SK-N-SH (cell line): Measurements from ENCODE around the gene C17orf67. TPM values are rescaled to one million over a fixed set of nuclear protein-coding genes. Genes with fewer than 3 reads are reported as not detected.
A peak's percentile ranks its signal among the peaks of the same experiment; 100 is the strongest.

Experiments
- CTCF ChIA-PET: fragments of 300-600, 350-600 bp; formaldehyde crosslinking; extraction: SDS; loops from one replicate; lab custom pipeline; 2021; lab: Yijun Ruan, JAX
- POLR2A ChIA-PET: fragments of 350-600 bp; sonication (Branson Sonifier 250); formaldehyde crosslinking; extraction: SDS; loops from one replicate; lab custom pipeline; 2020; ENCODE audit warnings: antibody characterized with exemption, inconsistent platforms; lab: Yijun Ruan, JAX
- DNase-seq: peaks from one replicate; pipeline ENCODE4 v3.0.0; 2012
- H2AFZ ChIP-seq: fragments of 200-600 bp; sonication (generic); 2 replicates; pipeline ENCODE4 v1.8.1; 2016; ENCODE audit warnings: antibody characterized with exemption, mild to moderate bottlenecking, low read depth
- H3F3A ChIP-seq: fragments of 200-600 bp; sonication (generic); replicated peaks from 2 replicates; pipeline ENCODE3; 2016; ENCODE audit warnings: antibody characterized with exemption, mild to moderate bottlenecking; ENCODE audit not compliant: insufficient read depth
- H3K27ac ChIP-seq, 2 experiments: fragments of 200-500 bp in 1 of 2; fragments of 200-600 bp in 1 of 2; sonication (Bioruptor generic) in 1 of 2; sonication (generic), shearing (Covaris generic) in 1 of 2; 2 replicates each; pipeline versions ENCODE4 v1.5.1 to v1.6.1; 2014 to 2016; ENCODE audit warnings: low read depth in 2 of 2, inconsistent platforms in 1 of 2, low read length in 1 of 2, mild to moderate bottlenecking in 1 of 2, mixed read lengths in 1 of 2
- H3K27me3 ChIP-seq: fragments of 200-600 bp; sonication (generic), shearing (Covaris generic); 2 replicates; pipeline ENCODE4 v1.6.1; 2016; ENCODE audit warnings: mixed run types; ENCODE audit not compliant: insufficient read depth
- H3K36me3 ChIP-seq, 2 experiments: fragments of 200-500 bp in 1 of 2; fragments of 200-600 bp in 1 of 2; sonication (Bioruptor generic) in 1 of 2; sonication (generic) in 1 of 2; replicated peaks in 1 of 2; 2 replicates each; pipeline versions ENCODE3 to v1.5.1; 2014 to 2016; ENCODE audit warnings: low read length in 1 of 2, mild to moderate bottlenecking in 1 of 2; ENCODE audit not compliant: insufficient read depth in 2 of 2, control insufficient read depth in 1 of 2
- H3K4me1 ChIP-seq, 2 experiments: fragments of 200-500 bp in 1 of 2; fragments of 200-600 bp in 1 of 2; sonication (Bioruptor generic) in 1 of 2; sonication (generic), shearing (Covaris generic) in 1 of 2; 2 replicates each; pipeline versions ENCODE4 v1.5.1 to v1.6.1; 2014 to 2016; ENCODE audit warnings: low read depth in 1 of 2, low read length in 1 of 2, mixed run types in 1 of 2; ENCODE audit not compliant: insufficient read depth in 2 of 2, control insufficient read depth in 1 of 2
- H3K4me2 ChIP-seq: fragments of 200-600 bp; sonication (generic), shearing (Covaris generic); 2 replicates; pipeline ENCODE4 v1.6.1; 2017; ENCODE audit warnings: mixed run types
- H3K4me3 ChIP-seq, 2 experiments: fragments of 200-500 bp in 1 of 2; fragments of 200-600 bp in 1 of 2; sonication (Bioruptor generic) in 1 of 2; sonication (generic), shearing (Covaris generic) in 1 of 2; 2 replicates each; pipeline versions ENCODE4 v1.5.1 to v1.8.1; 2014 to 2016; ENCODE audit warnings: low read depth in 2 of 2, inconsistent platforms in 1 of 2, low read length in 1 of 2, mild to moderate bottlenecking in 1 of 2, mixed read lengths in 1 of 2, moderate library complexity in 1 of 2
- H3K79me2 ChIP-seq: fragments of 200-600 bp; sonication (generic); 2 replicates; pipeline ENCODE4 v1.8.1; 2017; ENCODE audit warnings: mild to moderate bottlenecking; ENCODE audit not compliant: insufficient read depth
- H3K9ac ChIP-seq: fragments of 200-600 bp; sonication (generic); 2 replicates; pipeline ENCODE4 v1.6.1; 2017; ENCODE audit warnings: mixed run types
- H3K9me2 ChIP-seq: fragments of 200-600 bp; sonication (generic); 2 replicates; pipeline ENCODE4 v1.6.1; 2017; ENCODE audit warnings: mixed run types
- H3K9me3 ChIP-seq: fragments of 200-600 bp; sonication (generic); 2 replicates; pipeline ENCODE4 v1.6.1; 2017; ENCODE audit warnings: mixed run types, mild to moderate bottlenecking, moderate library complexity
- H4K20me1 ChIP-seq: fragments of 200-600 bp; sonication (generic); 2 replicates; pipeline ENCODE4 v1.6.1; 2017; ENCODE audit warnings: mild to moderate bottlenecking, mixed run types; ENCODE audit not compliant: insufficient read depth
- CHD2 ChIP-seq: fragments of 150-350 bp; IDR thresholded peaks from 2 replicates; pipeline ENCODE4 v1.6.1; 2018; ENCODE audit warnings: low read length; ENCODE audit not compliant: partially characterized antibody
- ELF1 ChIP-seq: IDR thresholded peaks from 2 replicates; pipeline ENCODE4 v1.4.0; 2012
- FOSL2 ChIP-seq: IDR thresholded peaks from 2 replicates; pipeline ENCODE4 v1.4.0; 2012; ENCODE audit warnings: low read depth, mild to moderate bottlenecking, moderate library complexity, borderline replicate concordance
- FOXM1 ChIP-seq: IDR thresholded peaks from 2 replicates; pipeline ENCODE4 v1.4.0; 2012; ENCODE audit warnings: low read depth, mild to moderate bottlenecking
- GABPA ChIP-seq: IDR thresholded peaks from 2 replicates; pipeline ENCODE4 v1.4.0; 2012; ENCODE audit warnings: low read depth, mild to moderate bottlenecking
- MEF2A ChIP-seq: IDR thresholded peaks from 2 replicates; pipeline ENCODE4 v1.4.0; 2012; ENCODE audit warnings: low read depth, borderline replicate concordance
- NFIC ChIP-seq: IDR thresholded peaks from 2 replicates; pipeline ENCODE4 v1.4.0; 2012; ENCODE audit warnings: borderline replicate concordance
- NRF1 ChIP-seq: IDR thresholded peaks from 2 replicates; pipeline ENCODE4 v1.6.1; 2012; ENCODE audit warnings: low read depth, mild to moderate bottlenecking, low read length
- PBX3 ChIP-seq: IDR thresholded peaks from 2 replicates; pipeline ENCODE4; 2012
- RCOR1 ChIP-seq: fragments of 150-350 bp; IDR thresholded peaks from 2 replicates; pipeline ENCODE4 v1.6.1; 2017; ENCODE audit warnings: antibody characterized with exemption, low read length
- RXRA ChIP-seq: IDR thresholded peaks from 2 replicates; pipeline ENCODE4 v1.4.0; 2012; ENCODE audit warnings: low read depth, mild to moderate bottlenecking, borderline replicate concordance
- SMC3 ChIP-seq: IDR thresholded peaks from 2 replicates; pipeline ENCODE4 v1.6.1; 2012; ENCODE audit warnings: low read depth, low read length, improper control_type of control experiment
- TAF1 ChIP-seq: IDR thresholded peaks from 2 replicates; pipeline ENCODE4 v1.6.1; 2012; ENCODE audit warnings: low read depth, mild to moderate bottlenecking, low read length, moderate library complexity, borderline replicate concordance
- TCF12 ChIP-seq: IDR thresholded peaks from 2 replicates; pipeline ENCODE4 v1.4.0; 2012
- USF1 ChIP-seq: IDR thresholded peaks from 2 replicates; pipeline ENCODE4 v1.4.0; 2012; ENCODE audit warnings: low read depth, borderline replicate concordance
- YY1 ChIP-seq: IDR thresholded peaks from 2 replicates; pipeline ENCODE4 v1.4.0; 2012; ENCODE audit warnings: low read depth, mild to moderate bottlenecking
- WGBS: methylation state at CpG from one replicate; pipeline ENCODE4 v1.1.6; 2017; ENCODE audit warnings: low lambda C conversion rate; 5-methylcytosine and 5-hydroxymethylcytosine counted together
- polyA plus RNA-seq, 3 experiments: library from polyadenylated mRNA; depleted of rRNA; stranded (reverse); fragments of >200 nt; gene quantifications; 2 replicates each; pipeline ENCODE4 v1.2.3, GENCODE V29; 2012
- TF ChIP-seq, protein P1 (sequence below): IDR thresholded peaks from 2 replicates; pipeline ENCODE4 v1.4.0; 2012; ENCODE audit warnings: low read depth, borderline replicate concordance

The C17orf67 gene
- polyA plus RNA-seq, 1 of the 3 experiments (the other 2 are of a cell fraction) = 1.7 TPM

DNA sequence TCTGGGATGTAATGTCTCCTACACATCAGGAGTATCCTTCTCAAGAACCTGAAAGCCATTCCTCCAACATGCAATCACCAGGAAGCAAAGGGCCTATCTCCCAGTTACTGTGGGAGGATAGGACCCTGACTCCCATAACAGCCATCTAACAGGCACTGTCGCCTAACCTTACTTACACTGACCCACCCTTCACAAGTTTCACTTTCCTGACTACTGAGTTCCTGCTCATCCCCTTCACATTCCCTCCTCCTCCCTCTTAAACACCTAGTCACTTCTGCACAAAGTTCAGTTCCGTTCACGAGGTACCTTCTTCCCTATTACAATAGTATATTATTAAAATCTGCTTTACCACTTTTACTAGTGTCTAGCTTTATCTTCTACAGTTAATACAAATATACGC, 1.3 kb downstream of the C17orf67 start:
- 0 out of 4 replicates have a peak overlapping the region, but pooled peaks of 1 of the 2 experiments have one; percentile 66 for H3K27ac ChIP-seq
- H2AFZ ChIP-seq = peak overlapping the region; percentile 87
- no peaks in the 10 kb centered on the region for H3K9me2 ChIP-seq
- no peaks in the 10 kb centered on the region for H3K9me3 ChIP-seq
- peaks cover 4% of the 10 kb centered on the region for H3F3A ChIP-seq
- H3K9ac ChIP-seq = peak overlapping the region; percentile 73
- H3K36me3 ChIP-seq = peaks cover 0 to 10% of the 10 kb centered on the region in 2 experiments
- H3K4me2 ChIP-seq = peak overlapping the region; percentile 97
- H3K27me3 ChIP-seq = no peaks in the 10 kb centered on the region
- peaks cover 9 to 21% of the 10 kb centered on the region in 2 experiments; a peak in 3 of 4 replicates for H3K4me1 ChIP-seq
- no peak for TF ChIP-seq SMC3
- no peak for TF ChIP-seq NFIC
- no peak for TF ChIP-seq TCF12
- TF ChIP-seq ELF1 = no peak
- no peak for TF ChIP-seq CHD2
- no peak for TF ChIP-seq FOSL2
- no peak for TF ChIP-seq NRF1
- no peak for TF ChIP-seq TAF1
- no peak for TF ChIP-seq USF1
- no peak for TF ChIP-seq RCOR1
- TF ChIP-seq FOXM1 = no peak
- TF ChIP-seq RXRA = no peak
- TF ChIP-seq PBX3 = no peak
- no peak for TF ChIP-seq MEF2A
- H3K79me2 ChIP-seq = peaks cover 51% of the 10 kb centered on the region
- no peaks in the 10 kb centered on the region for H4K20me1 ChIP-seq
- CTCF ChIA-PET = interaction anchor here (0.9 to 2.1 kb wide), 4 partner anchors 13 to 253 kb away, joined by 3 to 15 read pairs (median 3); partner anchors contain the start of gene AKAP1
- WGBS = 89% methylated on average over 4 of the region's 4 CpGs
- DNase-seq = no peak
- POLR2A ChIA-PET = no interaction called here
- H3K4me3 ChIP-seq = peak overlapping the region; percentile 66 to 74; a peak in 3 of 4 replicates

DNA sequence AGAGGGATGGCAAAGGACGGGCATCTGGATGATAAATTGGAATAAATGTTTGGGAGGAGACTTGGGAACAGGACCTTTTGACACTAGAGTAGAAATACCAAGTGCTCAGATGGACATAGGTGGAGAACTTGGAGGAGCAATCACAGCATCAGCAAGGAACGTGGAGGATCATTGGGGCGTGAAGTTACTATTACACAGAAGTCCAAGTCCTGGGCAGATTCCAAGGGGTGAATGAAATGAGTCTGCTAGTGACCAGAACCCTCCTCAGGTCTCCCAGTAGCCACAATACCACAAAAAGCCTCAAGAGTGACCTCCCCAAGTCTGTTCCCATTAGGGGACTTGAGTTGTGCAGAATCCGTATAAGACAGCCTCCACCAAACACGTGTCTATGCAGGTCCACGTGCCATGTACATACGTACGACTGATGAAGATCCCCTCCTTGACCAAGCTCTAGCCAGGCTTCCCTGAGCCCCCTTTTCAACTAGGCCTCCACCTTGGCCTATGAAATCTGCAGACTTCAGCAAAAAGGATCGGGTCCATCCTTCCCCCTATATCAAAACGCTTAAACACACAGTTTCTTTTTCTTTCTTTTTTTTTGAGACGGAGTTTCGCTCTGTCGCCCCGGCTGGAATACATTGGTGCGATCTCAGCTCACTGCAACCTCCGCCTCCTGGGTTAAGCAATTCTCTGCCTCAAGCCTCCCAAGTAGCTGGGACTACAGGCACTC, 2.2 kb downstream of the C17orf67 start:
- H3K9me2 ChIP-seq = no peaks in the 10 kb centered on the region
- TF ChIP-seq GABPA = no peak
- TF ChIP-seq YY1 = no peak
- TF ChIP-seq, protein P1, sequence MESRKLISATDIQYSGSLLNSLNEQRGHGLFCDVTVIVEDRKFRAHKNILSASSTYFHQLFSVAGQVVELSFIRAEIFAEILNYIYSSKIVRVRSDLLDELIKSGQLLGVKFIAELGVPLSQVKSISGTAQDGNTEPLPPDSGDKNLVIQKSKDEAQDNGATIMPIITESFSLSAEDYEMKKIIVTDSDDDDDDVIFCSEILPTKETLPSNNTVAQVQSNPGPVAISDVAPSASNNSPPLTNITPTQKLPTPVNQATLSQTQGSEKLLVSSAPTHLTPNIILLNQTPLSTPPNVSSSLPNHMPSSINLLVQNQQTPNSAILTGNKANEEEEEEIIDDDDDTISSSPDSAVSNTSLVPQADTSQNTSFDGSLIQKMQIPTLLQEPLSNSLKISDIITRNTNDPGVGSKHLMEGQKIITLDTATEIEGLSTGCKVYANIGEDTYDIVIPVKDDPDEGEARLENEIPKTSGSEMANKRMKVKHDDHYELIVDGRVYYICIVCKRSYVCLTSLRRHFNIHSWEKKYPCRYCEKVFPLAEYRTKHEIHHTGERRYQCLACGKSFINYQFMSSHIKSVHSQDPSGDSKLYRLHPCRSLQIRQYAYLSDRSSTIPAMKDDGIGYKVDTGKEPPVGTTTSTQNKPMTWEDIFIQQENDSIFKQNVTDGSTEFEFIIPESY = no peak
- H3K27ac ChIP-seq = no peak overlapping the region
- no peak overlapping the region for H2AFZ ChIP-seq
- no peak overlapping the region for H3K9ac ChIP-seq
- H3K79me2 ChIP-seq = peaks cover 51% of the 10 kb centered on the region
- no peaks in the 10 kb centered on the region for H4K20me1 ChIP-seq
- ChIA-PET CTCF (interaction anchor here (0.6 to 2.1 kb wide), 2 partner anchors 12 to 20 kb away, joined by 3 to 15 read pairs; no protein-coding TSS in a partner anchor), POLR2A (no interaction called here)
- DNase-seq = no peak
- H3F3A ChIP-seq = peaks cover 4% of the 10 kb centered on the region
- no peaks in the 10 kb centered on the region for H3K27me3 ChIP-seq
- peaks cover 9 to 21% of the 10 kb centered on the region in 2 experiments; a peak in 3 of 4 replicates for H3K4me1 ChIP-seq
- peaks cover 0 to 10% of the 10 kb centered on the region in 2 experiments for H3K36me3 ChIP-seq
- WGBS = 97% methylated on average over 16 of the region's 16 CpGs
- peak overlapping the region in 1 of 2 experiments; percentile 74; a peak in 2 of 4 replicates for H3K4me3 ChIP-seq
- H3K4me2 ChIP-seq = peak overlapping the region; percentile 97
- no peaks in the 10 kb centered on the region for H3K9me3 ChIP-seq
